Panc1 (cell line): ENCODE measurements around the gene RD3L. TPM values are rescaled to one million over a fixed set of nuclear protein-coding genes. Genes with fewer than 3 reads are reported as not detected.

Experiments
- ATAC-seq: fragments of 200-7000 bp; cut with Tn5 transposase; 2 replicates; pipeline ENCODE4 v1.9.1; 2020; ENCODE audit warnings: mild to moderate bottlenecking, moderate library complexity
- BruUV-seq: library from RNA; stranded (reverse); fragments of 400-500 nt; replicated peaks from 2 replicates; lab custom pipeline; 2021; lab: Mats Ljungman, UMichigan
- CTCF ChIA-PET: fragments of 300-600 bp; sonication (Branson Sonifier 250); formaldehyde crosslinking; loops from one replicate; lab custom pipeline; 2022; ENCODE audit warnings: antibody characterized with exemption; lab: Charles Lee
- POLR2A ChIA-PET: fragments of 300-600 bp; sonication (Branson Sonifier 250); formaldehyde crosslinking; loops from one replicate; lab custom pipeline; 2022; ENCODE audit warnings: antibody characterized with exemption; lab: Charles Lee
- DNase-seq: peaks from one replicate; pipeline ENCODE4 v3.0.0-alpha.2; 2010; ENCODE audit warnings: low read depth, low spot score
- H3K27ac ChIP-seq: 2 replicates; pipeline ENCODE4 v1.5.1; 2011; ENCODE audit warnings: mild to moderate bottlenecking, low read length, inconsistent platforms
- H3K27me3 ChIP-seq: fragments of 200-500 bp; sonication (Bioruptor generic); 2 replicates; pipeline ENCODE4 v1.6.0; 2014; ENCODE audit warnings: low read length, inconsistent platforms; ENCODE audit not compliant: control insufficient read depth, insufficient read depth
- H3K36me3 ChIP-seq: fragments of 200-500 bp; sonication (Bioruptor generic); 2 replicates; pipeline ENCODE4 v1.5.1; 2014; ENCODE audit warnings: inconsistent platforms, mild to moderate bottlenecking, low read length, moderate library complexity; ENCODE audit not compliant: control insufficient read depth, insufficient read depth
- H3K4me1 ChIP-seq: 2 replicates; pipeline ENCODE4 v1.5.1; 2011; ENCODE audit warnings: inconsistent platforms, mild to moderate bottlenecking, low read length, moderate library complexity; ENCODE audit not compliant: control insufficient read depth, insufficient read depth
- H3K4me3 ChIP-seq, 2 experiments: 2 replicates each; pipeline ENCODE4 v1.5.1; 2011 to 2012; ENCODE audit warnings: low read depth in 2 of 2, low read length in 2 of 2, mild to moderate bottlenecking in 2 of 2, inconsistent platforms in 1 of 2, moderate library complexity in 1 of 2
- H3K9me3 ChIP-seq: fragments of 200-500 bp; sonication (Bioruptor generic); 2 replicates; pipeline ENCODE4 v1.5.1; 2014; ENCODE audit warnings: low read depth, mild to moderate bottlenecking, inconsistent platforms, low read length, moderate library complexity; ENCODE audit not compliant: control insufficient read depth, insufficient read depth
- POLR2AphosphoS5 ChIP-seq: IDR thresholded peaks from 2 replicates; pipeline ENCODE4 v1.6.1; 2012; ENCODE audit warnings: mild to moderate bottlenecking, low read depth, low read length, moderate library complexity
- SIN3A ChIP-seq: IDR thresholded peaks from 2 replicates; pipeline ENCODE4 v1.6.1; 2012; ENCODE audit warnings: low read depth, mild to moderate bottlenecking, low read length, moderate library complexity, borderline replicate concordance; ENCODE audit not compliant: insufficient read depth
- TCF7L2 ChIP-seq: IDR thresholded peaks from 2 replicates; pipeline ENCODE4 v1.6.1; 2011; ENCODE audit warnings: mild to moderate bottlenecking, low read depth, low read length, inconsistent platforms
- in situ Hi-C: cut with HindIII; loops from 2 replicates; pipeline ENCODE4 v1.10.0; 2016; ENCODE audit warnings: low sequenced_read_pairs, low pct_unique_long_range_greater_than_20kb
- intact Hi-C: fragments of 100-400 bp; cut with micrococcal nuclease; formaldehyde crosslinking; loops from one replicate; pipeline ENCODE4 v1.10.0; 2022; ENCODE audit not compliant: unreplicated experiment
- total RNA-seq: library from RNA; stranded (reverse); gene quantifications from one replicate; pipeline ENCODE4 v1.2.1, GENCODE V29; 2021; ENCODE audit not compliant: unreplicated experiment
- TF ChIP-seq, protein P1 (sequence below), 2 experiments: IDR thresholded peaks; 2 replicates each; pipeline ENCODE4 v1.6.1; 2011 to 2012; ENCODE audit warnings: low read depth in 2 of 2, control low read depth in 1 of 2, low read length in 1 of 2, mild to moderate bottlenecking in 1 of 2, moderate library complexity in 1 of 2; ENCODE audit not compliant: insufficient read depth in 1 of 2
- TF ChIP-seq, protein P2 (sequence below): fragments of 450-650 bp; IDR thresholded peaks from 2 replicates; pipeline ENCODE4 v1.5.1; 2017; ENCODE audit warnings: mild to moderate bottlenecking

RD3L gene
- total RNA-seq, 1 experiment from 2014 or later = not detected

DNA sequence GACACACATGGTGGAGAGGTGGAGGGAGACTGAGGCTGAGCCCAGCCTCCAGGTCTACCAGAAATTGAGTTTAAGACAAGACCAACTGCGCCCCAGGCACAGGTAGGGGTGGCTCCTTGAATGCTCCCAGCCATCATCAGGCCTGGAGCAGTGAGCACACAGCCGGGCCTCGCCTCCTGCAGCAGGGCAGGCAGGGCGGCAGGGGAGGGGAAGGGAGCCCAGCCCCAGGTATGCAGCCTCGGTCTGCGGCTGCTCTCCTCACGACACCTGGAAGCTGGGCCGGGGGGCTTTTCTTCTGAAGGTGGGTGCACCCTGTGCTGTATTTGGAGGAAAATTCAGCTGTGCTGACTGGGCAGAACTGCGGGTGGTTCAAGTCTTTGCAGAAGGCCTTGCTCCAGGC lies 43.6 kb downstream of the RD3L start:
- TF ChIP-seq, protein P1, sequence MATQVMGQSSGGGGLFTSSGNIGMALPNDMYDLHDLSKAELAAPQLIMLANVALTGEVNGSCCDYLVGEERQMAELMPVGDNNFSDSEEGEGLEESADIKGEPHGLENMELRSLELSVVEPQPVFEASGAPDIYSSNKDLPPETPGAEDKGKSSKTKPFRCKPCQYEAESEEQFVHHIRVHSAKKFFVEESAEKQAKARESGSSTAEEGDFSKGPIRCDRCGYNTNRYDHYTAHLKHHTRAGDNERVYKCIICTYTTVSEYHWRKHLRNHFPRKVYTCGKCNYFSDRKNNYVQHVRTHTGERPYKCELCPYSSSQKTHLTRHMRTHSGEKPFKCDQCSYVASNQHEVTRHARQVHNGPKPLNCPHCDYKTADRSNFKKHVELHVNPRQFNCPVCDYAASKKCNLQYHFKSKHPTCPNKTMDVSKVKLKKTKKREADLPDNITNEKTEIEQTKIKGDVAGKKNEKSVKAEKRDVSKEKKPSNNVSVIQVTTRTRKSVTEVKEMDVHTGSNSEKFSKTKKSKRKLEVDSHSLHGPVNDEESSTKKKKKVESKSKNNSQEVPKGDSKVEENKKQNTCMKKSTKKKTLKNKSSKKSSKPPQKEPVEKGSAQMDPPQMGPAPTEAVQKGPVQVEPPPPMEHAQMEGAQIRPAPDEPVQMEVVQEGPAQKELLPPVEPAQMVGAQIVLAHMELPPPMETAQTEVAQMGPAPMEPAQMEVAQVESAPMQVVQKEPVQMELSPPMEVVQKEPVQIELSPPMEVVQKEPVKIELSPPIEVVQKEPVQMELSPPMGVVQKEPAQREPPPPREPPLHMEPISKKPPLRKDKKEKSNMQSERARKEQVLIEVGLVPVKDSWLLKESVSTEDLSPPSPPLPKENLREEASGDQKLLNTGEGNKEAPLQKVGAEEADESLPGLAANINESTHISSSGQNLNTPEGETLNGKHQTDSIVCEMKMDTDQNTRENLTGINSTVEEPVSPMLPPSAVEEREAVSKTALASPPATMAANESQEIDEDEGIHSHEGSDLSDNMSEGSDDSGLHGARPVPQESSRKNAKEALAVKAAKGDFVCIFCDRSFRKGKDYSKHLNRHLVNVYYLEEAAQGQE (IDR thresholded peaks at IDR 0.05; ENCODE audit: insufficient read depth in 1 of 2, low read depth in 2 of 2, low read length in 1 of 2) = no peak
- TF ChIP-seq POLR2AphosphoS5 = no peak
- TF ChIP-seq SIN3A = no peak
- no peak for TF ChIP-seq TCF7L2
- TF ChIP-seq, protein P2, sequence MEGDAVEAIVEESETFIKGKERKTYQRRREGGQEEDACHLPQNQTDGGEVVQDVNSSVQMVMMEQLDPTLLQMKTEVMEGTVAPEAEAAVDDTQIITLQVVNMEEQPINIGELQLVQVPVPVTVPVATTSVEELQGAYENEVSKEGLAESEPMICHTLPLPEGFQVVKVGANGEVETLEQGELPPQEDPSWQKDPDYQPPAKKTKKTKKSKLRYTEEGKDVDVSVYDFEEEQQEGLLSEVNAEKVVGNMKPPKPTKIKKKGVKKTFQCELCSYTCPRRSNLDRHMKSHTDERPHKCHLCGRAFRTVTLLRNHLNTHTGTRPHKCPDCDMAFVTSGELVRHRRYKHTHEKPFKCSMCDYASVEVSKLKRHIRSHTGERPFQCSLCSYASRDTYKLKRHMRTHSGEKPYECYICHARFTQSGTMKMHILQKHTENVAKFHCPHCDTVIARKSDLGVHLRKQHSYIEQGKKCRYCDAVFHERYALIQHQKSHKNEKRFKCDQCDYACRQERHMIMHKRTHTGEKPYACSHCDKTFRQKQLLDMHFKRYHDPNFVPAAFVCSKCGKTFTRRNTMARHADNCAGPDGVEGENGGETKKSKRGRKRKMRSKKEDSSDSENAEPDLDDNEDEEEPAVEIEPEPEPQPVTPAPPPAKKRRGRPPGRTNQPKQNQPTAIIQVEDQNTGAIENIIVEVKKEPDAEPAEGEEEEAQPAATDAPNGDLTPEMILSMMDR = no peak
- Histone ChIP-seq H3K27me3 (no peaks in the 10 kb centered on the region), H3K27ac (no peak overlapping the region), H3K4me3 (no peak overlapping the region), H3K4me1 (no peaks in the 10 kb centered on the region), H3K36me3 (no peaks in the 10 kb centered on the region), H3K9me3 (no peaks in the 10 kb centered on the region)
- DNase-seq = no peak
- BruUV-seq = no TSS peak
- ATAC-seq = no peak
- POLR2A ChIA-PET = no interaction called here
- CTCF ChIA-PET = no interaction called here
- in situ Hi-C loops = no loop called here
- intact Hi-C loops = no loop called here

DNA sequence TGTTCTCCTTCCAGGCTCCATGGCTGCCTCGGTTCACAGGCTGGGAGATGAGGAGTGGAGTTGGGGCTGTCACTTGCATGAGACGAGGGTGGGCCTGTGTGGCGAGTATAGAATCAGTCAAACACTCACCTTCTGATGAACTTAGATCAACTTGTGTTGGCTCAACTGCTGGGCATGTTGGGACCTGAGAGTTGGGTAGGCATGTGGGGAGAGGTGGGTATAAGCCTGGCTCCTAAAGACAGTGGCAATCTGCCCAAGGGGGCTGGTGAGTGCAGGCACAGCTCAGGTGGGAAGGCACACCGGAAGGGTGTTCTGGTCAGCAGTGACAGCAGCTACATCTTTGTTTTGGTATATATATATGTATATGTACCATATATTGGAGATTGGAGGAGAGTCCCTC lies 44.1 kb downstream of the RD3L start:
- CTCF ChIA-PET = no interaction called here
- H3K4me3 ChIP-seq = no peak overlapping the region
- no peaks in the 10 kb centered on the region for H3K9me3 ChIP-seq
- in situ Hi-C loops (no loop called here), intact Hi-C loops (no loop called here)
- no peaks in the 10 kb centered on the region for H3K4me1 ChIP-seq
- POLR2A ChIA-PET = no interaction called here
- H3K27ac ChIP-seq = no peak overlapping the region
- BruUV-seq = no TSS peak
- ATAC-seq (no peak), DNase-seq (no peak)
- no peaks in the 10 kb centered on the region for H3K36me3 ChIP-seq
- no peaks in the 10 kb centered on the region for H3K27me3 ChIP-seq
- TF ChIP-seq SIN3A (no peak), TCF7L2 (no peak), POLR2AphosphoS5 (no peak)
- TF ChIP-seq, protein P2 = no peak
- TF ChIP-seq, protein P1 (IDR thresholded peaks at IDR 0.05; ENCODE audit: insufficient read depth in 1 of 2, low read depth in 2 of 2, low read length in 1 of 2) = no peak
